NCI-H2107 treated with DMSO at 0.1 percent for 48 hours (cell line): Measurements from ENCODE around the gene MED4.
"Not testable (repeated sequence)": the region's sequence is repeated elsewhere in the genome, so short reads cannot be mapped to it uniquely, and the experiment has no call there.

Experiments
- DNase-seq: peaks from one replicate; lab custom pipeline; 2025; ENCODE audit not compliant: unreplicated experiment; lab: John Stamatoyannopoulos, UW

Gene MED4

GRCh38 chr13:48096670-48097069, 1.8 kb upstream of the MED4 start:
- no peak for DNase-seq

- no peak for DNase-seq
These were observed 512 bp downstream of the MED4 start for GRCh38 chr13:48094404-48094780.

- DNase-seq: no peak
These were observed 1.3 kb downstream of the MED4 start for GRCh38 chr13:48093588-48093987.

GRCh38 chr13:48086272-48086671, 8.6 kb downstream of the MED4 start:
- DNase-seq: no peak

GRCh38 chr13:48081739-48082138, 13.2 kb downstream of the MED4 start:
- no peak for DNase-seq

GRCh38 chr13:48078251-48078656, 16.6 kb downstream of the MED4 start:
- no peak for DNase-seq

GRCh38 chr13:48074006-48074405, 20.9 kb downstream of the MED4 start:
- DNase-seq: no peak

GRCh38 chr13:48072787-48073186, 22.1 kb downstream of the MED4 start:
- no peak for DNase-seq

- no peak for DNase-seq
These were observed 22.6 kb downstream of the MED4 start for GRCh38 chr13:48072304-48072703.

GRCh38 chr13:48070942-48071341, 24.0 kb downstream of the MED4 start:
- DNase-seq: no peak

- DNase-seq: no peak
These were observed 25.3 kb downstream of the MED4 start for GRCh38 chr13:48069573-48069972.

- DNase-seq: no peak
These were observed 26.0 kb downstream of the MED4 start for GRCh38 chr13:48068952-48069351.

GRCh38 chr13:48068036-48068435, 26.9 kb downstream of the MED4 start:
- no peak for DNase-seq

- DNase-seq: no peak
These were observed 28.5 kb downstream of the MED4 start for GRCh38 chr13:48066310-48066989.

GRCh38 chr13:48059951-48060350, 35.0 kb downstream of the MED4 start:
- DNase-seq: not testable (repeated sequence)

- DNase-seq: not testable (repeated sequence)
These were observed 36.4 kb downstream of the MED4 start for GRCh38 chr13:48058536-48058935.

GRCh38 chr13:48055712-48056111, 39.2 kb downstream of the MED4 start:
- DNase-seq: no peak

- DNase-seq: no peak
These were observed 40.3 kb downstream of the MED4 start for GRCh38 chr13:48054601-48055000.

- DNase-seq: no peak
These were observed 44.4 kb downstream of the MED4 start for GRCh38 chr13:48050550-48050949.

- no peak for DNase-seq
These were observed 51.0 kb downstream of the MED4 start for GRCh38 chr13:48043789-48044503.

- DNase-seq: no peak
These were observed 52.0 kb downstream of the MED4 start for GRCh38 chr13:48042894-48043293.

GRCh38 chr13:48040896-48041295, 54.0 kb downstream of the MED4 start:
- no peak for DNase-seq

GRCh38 chr13:48040049-48040448, 54.9 kb downstream of the MED4 start:
- no peak for DNase-seq
